Endothelial cell of umbilical vein (primary cell): ENCODE results near the gene LCE1F. TPM values are rescaled to one million over a fixed set of nuclear protein-coding genes. Genes with fewer than 3 reads are reported as not detected.

Source experiments
- BruUV-seq: library from RNA; stranded (reverse); fragments of 400-500 nt; replicated peaks from 2 replicates; lab custom pipeline; 2021; lab: Mats Ljungman, UMichigan
- CTCF ChIA-PET: fragments of 300-600, 350-600 bp; sonication (Branson Sonifier 250); formaldehyde crosslinking; loops from one replicate; lab custom pipeline; 2021; ENCODE audit warnings: antibody characterized with exemption, inconsistent platforms; lab: Charles Lee
- POLR2A ChIA-PET: fragments of 300-600, 350-600 bp; sonication (Branson Sonifier 250); formaldehyde crosslinking; loops from one replicate; lab custom pipeline; 2021; ENCODE audit warnings: antibody characterized with exemption, inconsistent platforms; lab: Charles Lee
- DNase-seq: peaks from one replicate; pipeline ENCODE4 v3.0.0-alpha.2; 2011; ENCODE audit warnings: low read depth, low spot score
- FAIRE-seq: peaks from 2 replicates; lab custom pipeline; 2011; peaks lifted over from hg19 to GRCh38; lab: Jason Lieb, UNC
- H2AFZ ChIP-seq: 2 replicates; pipeline ENCODE4 v1.6.0; 2012; ENCODE audit warnings: low read depth, low read length, control low read depth, inconsistent platforms
- H3K27ac ChIP-seq: 2 replicates; pipeline ENCODE4 v1.5.1; 2011; ENCODE audit warnings: low read depth, mild to moderate bottlenecking, control low read depth, low read length, moderate library complexity; ENCODE audit not compliant: insufficient read depth
- H3K27me3 ChIP-seq, 2 experiments: 2 replicates each; pipeline versions ENCODE4 v1.6.0 to v1.6.1; 2011; ENCODE audit warnings: low read length in 2 of 2, mixed read lengths in 1 of 2; ENCODE audit not compliant: control insufficient read depth in 2 of 2, insufficient read depth in 2 of 2
- H3K36me3 ChIP-seq, 2 experiments: 2 replicates in 1 of 2; 3 replicates in 1 of 2; pipeline ENCODE4 v1.5.1; 2011; ENCODE audit warnings: low read length in 2 of 2, mild to moderate bottlenecking in 1 of 2, moderate library complexity in 1 of 2; ENCODE audit not compliant: control insufficient read depth in 2 of 2, insufficient read depth in 2 of 2; ENCODE audit errors: extremely low read depth in 1 of 2
- H3K4me1 ChIP-seq: 3 replicates; pipeline ENCODE4 v1.5.1; 2011; ENCODE audit warnings: mild to moderate bottlenecking, low read length; ENCODE audit not compliant: control insufficient read depth, insufficient read depth; ENCODE audit errors: extremely low read depth
- H3K4me2 ChIP-seq: 2 replicates; pipeline ENCODE4 v1.6.1; 2011; ENCODE audit warnings: low read length, control low read depth, mixed read lengths; ENCODE audit not compliant: insufficient read depth
- H3K4me3 ChIP-seq, 3 experiments: fragments of 200-600 bp in 1 of 3; sonication (generic), shearing (Covaris generic) in 1 of 3; replicated peaks in 1 of 3; 2 replicates each; pipeline ENCODE4 v1.5.1; 2011 to 2016; ENCODE audit warnings: control low read depth in 3 of 3, low read length in 3 of 3, mild to moderate bottlenecking in 2 of 3, inconsistent platforms in 1 of 3, low read depth in 1 of 3, moderate library complexity in 1 of 3; ENCODE audit not compliant: insufficient read depth in 1 of 3
- H3K79me2 ChIP-seq: 2 replicates; pipeline ENCODE4 v1.6.0; 2012; ENCODE audit warnings: low read length, inconsistent platforms; ENCODE audit not compliant: control insufficient read depth, insufficient read depth
- H3K9ac ChIP-seq: replicated peaks from 2 replicates; pipeline ENCODE3; 2011; ENCODE audit warnings: low read length, control low read depth; ENCODE audit not compliant: insufficient read depth; ENCODE audit errors: extremely low read depth
- H3K9me1 ChIP-seq: replicated peaks from 3 replicates; pipeline ENCODE4 v1.6.0; 2011; ENCODE audit warnings: mild to moderate bottlenecking, low read length; ENCODE audit not compliant: control insufficient read depth, insufficient read depth; ENCODE audit errors: extremely low read depth
- H3K9me3 ChIP-seq: replicated peaks from 2 replicates; pipeline ENCODE4 v1.5.1; 2012; ENCODE audit warnings: low read length, inconsistent platforms; ENCODE audit not compliant: control insufficient read depth, insufficient read depth
- H4K20me1 ChIP-seq: replicated peaks from 2 replicates; pipeline ENCODE3; 2011; ENCODE audit warnings: mild to moderate bottlenecking, low read length; ENCODE audit not compliant: control insufficient read depth, insufficient read depth; ENCODE audit errors: extremely low read depth
- EZH2 ChIP-seq: IDR thresholded peaks from 2 replicates; pipeline ENCODE4 v1.6.1; 2012; ENCODE audit warnings: borderline replicate concordance, low read depth, mild to moderate bottlenecking, moderate library complexity, low read length, inconsistent platforms; ENCODE audit not compliant: severe bottlenecking
- FOS ChIP-seq: IDR thresholded peaks from 2 replicates; pipeline ENCODE4 v1.6.1; 2011; ENCODE audit warnings: mild to moderate bottlenecking, low read length, moderate library complexity, borderline replicate concordance; ENCODE audit not compliant: insufficient read depth
- GATA2 ChIP-seq: IDR thresholded peaks from 2 replicates; pipeline ENCODE4 v1.7.0; 2011; ENCODE audit warnings: low read depth, mild to moderate bottlenecking, moderate library complexity, mixed read lengths, low read length; ENCODE audit not compliant: insufficient read length, insufficient read depth
- JUN ChIP-seq: IDR thresholded peaks from 2 replicates; pipeline ENCODE4 v1.6.1; 2011; ENCODE audit warnings: borderline replicate concordance, low read depth; ENCODE audit not compliant: insufficient read length, insufficient read depth
- MAX ChIP-seq: IDR thresholded peaks from 2 replicates; pipeline ENCODE4 v1.6.1; 2011; ENCODE audit not compliant: insufficient read depth, insufficient read length
- MYC ChIP-seq: IDR thresholded peaks from one replicate; pipeline ENCODE4 v1.6.1; 2011; ENCODE audit warnings: mild to moderate bottlenecking, low read depth, low read length
- POLR2A ChIP-seq: IDR thresholded peaks from 2 replicates; pipeline ENCODE4 v1.6.1; 2012; ENCODE audit warnings: low read depth, mild to moderate bottlenecking, control low read depth, low read length
- POLR2AphosphoS5 ChIP-seq: IDR thresholded peaks from 2 replicates; pipeline ENCODE4 v1.6.1; 2012; ENCODE audit warnings: low read depth, mild to moderate bottlenecking, control low read depth, low read length, moderate library complexity; ENCODE audit not compliant: insufficient read depth
- dilution Hi-C: fragments of 300-500 bp; cut with MboI; formaldehyde crosslinking; loops from one replicate; pipeline ENCODE4 v1.15.0; 2019; ENCODE audit warnings: low sequenced_read_pairs; ENCODE audit not compliant: extremely low pct_ligation_motif_present
- intact Hi-C: fragments of 100-400 bp; cut with micrococcal nuclease; formaldehyde crosslinking; loops from one replicate; pipeline ENCODE4 v1.10.0; 2022
- polyA plus RNA-seq, 4 experiments: library from polyadenylated mRNA; depleted of rRNA in 3 of 4; stranded (reverse) in 3 of 4; unstranded in 1 of 4; fragments of >200 nt; gene quantifications; 2 replicates each; pipeline versions ENCODE4 v1.2.1 to v1.2.3, GENCODE V29; 2011 to 2012; ENCODE audit warnings: missing spikeins in 1 of 4
- total RNA-seq: library from RNA; stranded (reverse); gene quantifications from 2 replicates; pipeline ENCODE4 v1.2.3, GENCODE V29; 2021
- TF ChIP-seq, protein P1 (sequence below), 2 donors: IDR thresholded peaks; 1 replicate in 1 of 2; 2 replicates in 1 of 2; pipeline ENCODE4 v1.5.1; 2011; ENCODE audit warnings: low read length in 2 of 2, mild to moderate bottlenecking in 2 of 2, moderate library complexity in 2 of 2, control low read depth in 1 of 2, inconsistent platforms in 1 of 2, low read depth in 1 of 2; ENCODE audit not compliant: insufficient read depth in 1 of 2; ENCODE audit errors: extremely low read depth in 1 of 2

Gene LCE1F
- total and polyA plus RNA-seq, 2 donors (not counting 3 experiments of a cell fraction or from before 2014, with no cell fraction given), result not detected

- no peaks in the 10 kb centered on the region for H3K36me3 ChIP-seq
- dilution Hi-C loops (no loop called here), intact Hi-C loops (no loop called here)
- H2AFZ ChIP-seq, result no peak overlapping the region
- BruUV-seq, result no TSS peak
- no peak overlapping the region for H3K4me3 ChIP-seq
- no peaks in the 10 kb centered on the region for H3K79me2 ChIP-seq
- H3K9me3 ChIP-seq, result no peaks in the 10 kb centered on the region
- H3K27ac ChIP-seq, result no peak overlapping the region
- ChIA-PET POLR2A (no interaction called here), CTCF (interaction anchor here (0.8 kb wide), 1 partner anchor 10 kb away, joined by 3 read pairs; no protein-coding TSS in a partner anchor)
- no peak for FAIRE-seq
- no peak for DNase-seq
- H3K4me2 ChIP-seq, result no peak overlapping the region
- H3K27me3 ChIP-seq, result no peaks in the 10 kb centered on the region
- H3K9ac ChIP-seq, result no peak overlapping the region
- H4K20me1 ChIP-seq, result no peaks in the 10 kb centered on the region
- H3K4me1 ChIP-seq, result no peaks in the 10 kb centered on the region
- no peaks in the 10 kb centered on the region for H3K9me1 ChIP-seq
- TF ChIP-seq JUN (no peak), MYC (no peak), EZH2 (no peak), POLR2A (no peak), GATA2 (no peak), MAX (no peak), POLR2AphosphoS5 (no peak), FOS (no peak)
- TF ChIP-seq, protein P1, sequence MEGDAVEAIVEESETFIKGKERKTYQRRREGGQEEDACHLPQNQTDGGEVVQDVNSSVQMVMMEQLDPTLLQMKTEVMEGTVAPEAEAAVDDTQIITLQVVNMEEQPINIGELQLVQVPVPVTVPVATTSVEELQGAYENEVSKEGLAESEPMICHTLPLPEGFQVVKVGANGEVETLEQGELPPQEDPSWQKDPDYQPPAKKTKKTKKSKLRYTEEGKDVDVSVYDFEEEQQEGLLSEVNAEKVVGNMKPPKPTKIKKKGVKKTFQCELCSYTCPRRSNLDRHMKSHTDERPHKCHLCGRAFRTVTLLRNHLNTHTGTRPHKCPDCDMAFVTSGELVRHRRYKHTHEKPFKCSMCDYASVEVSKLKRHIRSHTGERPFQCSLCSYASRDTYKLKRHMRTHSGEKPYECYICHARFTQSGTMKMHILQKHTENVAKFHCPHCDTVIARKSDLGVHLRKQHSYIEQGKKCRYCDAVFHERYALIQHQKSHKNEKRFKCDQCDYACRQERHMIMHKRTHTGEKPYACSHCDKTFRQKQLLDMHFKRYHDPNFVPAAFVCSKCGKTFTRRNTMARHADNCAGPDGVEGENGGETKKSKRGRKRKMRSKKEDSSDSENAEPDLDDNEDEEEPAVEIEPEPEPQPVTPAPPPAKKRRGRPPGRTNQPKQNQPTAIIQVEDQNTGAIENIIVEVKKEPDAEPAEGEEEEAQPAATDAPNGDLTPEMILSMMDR (IDR thresholded peaks at IDR 0.05; ENCODE audit: extremely low read depth in 1 of 2, insufficient read depth in 1 of 2, low read depth in 1 of 2, low read length in 2 of 2), result no peak
Observed at GRCh38 chr1:152758636-152759035, 16.3 kb upstream of the LCE1F start.
